ENCODE data around the gene RPL9.

RPL9 gene

GRCh38 chr4:39494354-39494753 is 35.6 kb upstream of the RPL9 start:
- TF ChIP-seq CTCF (IDR thresholded peaks at IDR 0.05): no peak

- no peak for TF ChIP-seq CTCF (IDR thresholded peaks at IDR 0.05)
These were observed 31.6 kb upstream of the RPL9 start for GRCh38 chr4:39490322-39490721.

GRCh38 chr4:39486221-39486804 is 27.6 kb upstream of the RPL9 start:
- TF ChIP-seq CTCF (IDR thresholded peaks at IDR 0.05): no peak

- TF ChIP-seq CTCF (IDR thresholded peaks at IDR 0.05): no peak
These were observed 26.0 kb upstream of the RPL9 start for GRCh38 chr4:39484582-39485272.

GRCh38 chr4:39480902-39481695 is 22.4 kb upstream of the RPL9 start:
- no peak for TF ChIP-seq CTCF (IDR thresholded peaks at IDR 0.05)

- TF ChIP-seq CTCF (IDR thresholded peaks at IDR 0.05): no peak
These were observed 21.5 kb upstream of the RPL9 start for GRCh38 chr4:39480251-39480650.

GRCh38 chr4:39476187-39476895 is 17.6 kb upstream of the RPL9 start:
- TF ChIP-seq CTCF (IDR thresholded peaks at IDR 0.05): no peak
